Measurements from ENCODE around the gene PPP6R2.

PPP6R2 gene

DNA sequence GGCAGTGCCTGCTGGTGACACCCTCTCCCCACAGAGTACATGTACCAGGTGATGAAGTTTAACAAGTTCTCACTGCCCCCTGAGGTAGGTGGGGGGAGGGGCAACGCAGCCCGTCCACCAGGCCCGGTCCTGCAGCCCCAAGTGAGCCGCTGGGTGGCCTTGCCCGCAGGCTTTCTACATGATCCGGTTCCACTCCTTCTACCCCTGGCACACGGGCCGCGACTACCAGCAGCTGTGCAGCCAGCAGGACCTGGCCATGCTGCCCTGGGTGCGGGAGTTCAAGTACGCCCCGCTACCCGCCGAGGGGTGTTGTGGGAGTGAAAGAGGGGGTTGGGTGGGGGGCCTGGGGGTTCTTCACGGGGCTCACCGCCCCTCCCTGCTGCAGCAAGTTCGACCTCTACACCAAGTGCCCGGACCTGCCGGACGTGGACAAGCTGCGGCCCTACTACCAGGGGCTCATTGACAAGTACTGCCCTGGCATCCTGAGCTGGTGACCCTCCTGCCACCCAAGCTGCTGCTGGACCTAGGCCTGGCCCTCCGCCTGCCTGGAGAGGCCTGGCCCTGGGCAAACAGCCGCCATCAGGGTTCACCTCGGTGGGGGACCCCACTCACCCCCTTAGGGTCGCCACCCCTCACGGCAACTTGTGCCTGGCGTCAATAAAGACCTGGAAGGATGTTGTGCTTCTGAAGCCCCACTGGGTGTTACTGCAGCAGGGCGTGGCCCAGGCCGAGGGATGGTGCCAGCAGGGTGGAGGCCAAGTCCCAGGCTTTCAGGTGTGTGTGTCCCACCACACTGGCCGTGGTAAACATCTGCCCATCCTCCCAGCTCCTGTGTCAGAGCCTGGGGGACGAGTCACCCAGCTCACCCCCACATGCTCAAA lies 146.5 kb downstream of the PPP6R2 start:
- no peak for DNase-seq

DNA sequence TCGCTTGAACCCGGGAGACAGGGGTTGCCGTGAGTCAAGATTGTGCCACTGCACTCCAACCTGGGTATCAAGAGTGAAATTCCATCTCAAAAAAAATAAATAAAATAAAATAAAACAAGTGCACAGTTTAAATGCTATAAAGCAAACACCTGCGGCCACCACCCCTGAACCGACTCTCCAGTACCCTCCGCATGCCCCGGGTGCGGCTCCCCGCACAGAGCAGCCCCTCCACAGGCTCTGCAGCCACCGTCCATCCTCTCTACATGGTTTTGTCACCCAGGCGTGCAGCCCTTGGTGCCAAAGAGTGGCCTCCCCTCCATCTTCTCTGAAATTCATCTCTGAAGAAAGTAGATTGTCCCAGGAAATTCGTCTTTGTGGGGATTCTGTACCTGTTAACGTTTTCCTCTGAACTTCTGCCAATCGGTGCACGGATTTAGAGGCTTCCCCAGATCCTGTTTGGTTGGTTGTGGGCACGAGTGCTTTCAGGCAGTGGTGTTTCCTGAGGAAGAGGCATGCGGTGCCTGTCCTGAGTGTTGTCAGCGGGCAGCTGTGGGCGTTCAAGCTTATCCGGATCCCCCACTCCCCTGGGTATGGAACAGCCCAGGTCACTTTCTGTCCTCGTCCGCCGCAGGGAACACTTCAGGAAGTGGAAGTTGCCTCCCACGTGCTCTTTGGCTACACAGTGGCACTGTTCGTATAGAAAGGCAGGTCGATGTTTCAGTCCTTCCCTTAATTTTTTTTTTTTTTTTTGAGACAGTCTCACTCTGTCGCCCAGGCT lies 147.6 kb downstream of the PPP6R2 start:
- no peak for DNase-seq

All from activated naive CD4-positive, alpha-beta T cell (primary cell).